Activated CD8-positive, alpha-beta memory T cell treated with anti-CD3 and anti-CD28 coated beads, Interleukin-2, amount 50 U/mL, for 1 hour (primary cell): Measurements from ENCODE around the gene WNK2.
"Not testable (repeated sequence)": the region's sequence is repeated elsewhere in the genome, so short reads cannot be mapped to it uniquely, and the experiment has no call there.

Experiments used
- DNase-seq: peaks from one replicate; pipeline ENCODE4 v3.0.0-alpha.2; 2020; ENCODE audit errors: extremely low read depth

The WNK2 gene

DNA sequence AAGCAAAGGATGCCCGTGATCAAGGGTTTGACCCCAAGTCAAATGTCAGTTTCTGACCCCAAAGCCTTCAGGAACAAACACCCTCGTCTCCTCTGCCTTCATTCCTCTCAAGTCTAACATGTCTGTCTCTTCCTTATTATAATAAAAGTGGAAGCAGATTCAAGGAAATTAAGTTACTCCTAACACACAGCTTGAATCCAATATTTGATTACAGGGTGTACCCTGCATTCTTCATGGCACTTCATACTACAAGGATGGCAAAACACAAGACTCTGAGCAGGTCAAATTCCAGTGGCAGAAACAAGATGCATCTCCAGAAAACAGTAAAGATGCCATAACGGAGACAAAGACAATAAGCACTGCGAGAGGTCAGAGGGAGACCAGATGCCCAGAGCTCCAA, 148.4 kb downstream of the WNK2 start:
- DNase-seq = no peak

DNA sequence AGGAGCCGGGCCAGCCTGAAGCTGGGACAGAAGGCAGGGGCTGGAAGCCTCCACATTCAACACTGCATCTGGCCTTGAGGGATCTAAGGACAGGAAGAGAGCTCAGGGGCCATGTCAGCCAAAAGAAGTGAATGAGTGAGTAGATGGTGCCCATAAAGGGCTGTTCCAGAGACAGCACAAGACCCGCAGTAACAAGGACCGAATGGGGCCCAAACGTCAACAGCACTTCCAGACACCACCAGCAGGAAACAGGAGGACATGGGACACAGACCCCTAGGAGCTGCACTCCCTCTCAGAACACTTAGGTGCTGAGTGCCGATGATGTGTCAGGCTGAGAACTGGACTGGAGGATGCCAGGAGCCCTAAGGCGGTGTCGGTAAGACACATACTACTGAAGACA, 152.8 kb downstream of the WNK2 start:
- no peak for DNase-seq

DNA sequence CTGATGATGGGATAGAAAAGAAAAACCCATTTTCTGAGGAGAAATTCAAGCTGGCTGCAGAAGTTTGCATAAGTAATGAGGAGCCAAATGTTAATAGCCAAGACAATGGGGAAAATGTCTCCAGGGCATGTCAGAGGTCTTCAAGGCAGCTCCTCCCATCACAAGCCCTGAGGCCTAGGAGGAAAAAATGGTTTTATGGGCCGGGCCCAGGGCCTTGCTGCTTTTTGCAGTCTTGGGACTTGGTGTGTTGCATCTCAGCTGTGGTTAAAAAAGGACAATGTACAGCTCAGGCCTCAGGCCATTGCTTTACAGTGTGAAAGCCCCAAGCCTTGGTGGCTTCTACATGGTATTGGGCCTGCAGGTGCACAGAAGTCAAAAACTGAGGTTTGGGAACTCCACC, 154.3 kb downstream of the WNK2 start:
- not testable (repeated sequence) for DNase-seq

DNA sequence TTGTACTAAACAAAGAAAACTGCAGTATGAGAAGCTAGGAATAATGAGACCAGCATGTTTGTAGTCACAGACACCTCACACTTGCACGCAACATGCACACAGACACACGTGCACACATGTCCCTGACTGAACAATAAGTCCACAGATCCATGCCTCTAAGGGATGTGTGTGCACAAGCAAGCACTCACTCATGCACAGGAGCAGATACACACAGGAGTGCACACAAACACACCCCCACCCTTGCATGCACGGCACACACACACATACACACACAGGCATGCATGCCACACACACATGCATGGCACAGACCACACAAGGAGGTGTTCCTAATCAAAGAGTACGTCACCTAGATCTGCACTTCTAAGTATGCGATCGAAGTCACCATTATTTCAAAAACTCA, 156.2 kb downstream of the WNK2 start:
- no peak for DNase-seq

DNA sequence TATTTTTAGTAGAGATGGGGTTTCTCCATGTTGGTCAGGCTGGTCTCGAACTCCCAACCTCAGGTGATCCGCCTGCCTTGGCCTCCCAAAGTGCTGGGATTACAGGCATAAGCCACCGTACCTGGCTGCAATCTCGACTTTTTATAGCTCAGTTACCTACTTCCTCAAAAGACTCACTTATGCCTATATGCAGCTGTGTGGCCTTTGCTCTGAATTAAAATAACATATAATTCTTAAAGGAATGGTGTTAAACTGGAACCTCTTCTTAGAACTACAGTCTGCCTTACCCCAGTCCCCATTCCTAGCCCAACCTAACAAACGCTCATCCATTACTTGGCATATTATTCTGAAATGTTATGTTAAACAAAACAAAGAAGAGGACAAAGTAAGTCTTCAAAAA, 157.9 kb downstream of the WNK2 start:
- DNase-seq = not testable (repeated sequence)

DNA sequence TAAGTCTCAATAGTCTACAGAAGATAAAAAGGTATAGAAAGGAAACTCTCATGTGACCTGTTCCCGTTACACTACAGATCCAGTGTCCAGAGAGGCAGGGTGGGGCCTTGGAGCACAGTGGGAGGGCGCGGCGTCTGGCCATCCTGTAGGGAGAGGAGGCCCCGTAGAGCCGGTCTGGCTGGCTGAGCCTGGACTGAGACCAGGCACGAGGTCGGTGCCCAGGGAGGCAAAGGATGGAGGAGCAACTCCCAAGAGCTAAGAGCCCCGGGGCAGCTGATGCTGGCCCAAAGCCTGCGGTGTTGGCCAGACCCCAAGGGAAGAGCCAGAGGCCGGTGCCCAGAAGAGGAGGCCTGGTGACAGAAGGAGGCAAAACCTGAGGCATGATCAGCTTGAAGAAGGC, 158.5 kb downstream of the WNK2 start:
- DNase-seq = not testable (repeated sequence)

DNA sequence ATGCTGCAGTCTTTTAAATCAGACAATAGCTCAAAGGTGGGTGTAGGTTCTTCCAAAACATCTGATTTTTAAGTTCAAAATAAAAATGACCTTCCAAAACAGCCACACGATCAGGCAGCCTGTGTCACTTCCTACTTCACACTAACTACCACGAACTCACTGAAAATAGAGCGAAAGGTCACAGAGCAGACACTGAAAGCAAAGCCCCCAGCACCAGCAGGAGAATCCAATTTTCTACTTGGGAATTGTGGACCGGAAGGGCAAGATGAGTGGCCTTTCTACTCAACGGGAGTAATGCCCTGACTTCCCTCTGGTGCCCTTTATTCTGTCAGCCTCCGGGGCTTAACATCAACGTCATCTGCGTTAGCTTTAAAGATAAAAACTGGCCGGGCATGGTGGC, 159.7 kb downstream of the WNK2 start:
- no peak for DNase-seq

DNA sequence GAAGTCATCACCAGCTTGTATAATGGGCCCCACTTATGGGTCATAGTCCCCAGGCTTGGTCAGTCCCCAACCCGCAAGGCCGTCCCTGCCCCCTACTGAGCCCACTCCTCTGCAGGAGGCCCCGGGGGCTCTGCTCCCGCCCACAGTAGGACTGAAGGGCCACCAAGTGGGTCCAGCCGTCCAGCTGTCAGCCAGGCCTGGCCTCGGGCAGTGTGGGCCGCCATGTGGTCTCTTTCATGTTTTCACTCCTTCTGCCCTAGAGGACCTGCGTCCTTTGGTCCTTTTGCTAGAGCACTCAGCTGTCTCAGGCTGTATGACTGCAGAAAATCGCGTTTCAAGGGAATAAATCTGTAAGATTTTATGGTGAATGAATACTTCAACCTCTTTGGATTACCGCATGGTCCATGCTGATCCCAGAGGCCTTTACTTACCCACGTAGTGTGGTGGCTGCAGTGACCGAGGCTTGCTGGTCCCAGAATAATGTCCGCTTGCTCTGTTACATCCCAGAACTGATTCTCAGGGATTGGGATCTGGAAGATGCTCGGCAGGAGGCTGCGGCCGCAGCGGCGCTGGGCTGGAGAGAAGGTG, 161.8 kb downstream of the WNK2 start:
- DNase-seq = no peak

DNA sequence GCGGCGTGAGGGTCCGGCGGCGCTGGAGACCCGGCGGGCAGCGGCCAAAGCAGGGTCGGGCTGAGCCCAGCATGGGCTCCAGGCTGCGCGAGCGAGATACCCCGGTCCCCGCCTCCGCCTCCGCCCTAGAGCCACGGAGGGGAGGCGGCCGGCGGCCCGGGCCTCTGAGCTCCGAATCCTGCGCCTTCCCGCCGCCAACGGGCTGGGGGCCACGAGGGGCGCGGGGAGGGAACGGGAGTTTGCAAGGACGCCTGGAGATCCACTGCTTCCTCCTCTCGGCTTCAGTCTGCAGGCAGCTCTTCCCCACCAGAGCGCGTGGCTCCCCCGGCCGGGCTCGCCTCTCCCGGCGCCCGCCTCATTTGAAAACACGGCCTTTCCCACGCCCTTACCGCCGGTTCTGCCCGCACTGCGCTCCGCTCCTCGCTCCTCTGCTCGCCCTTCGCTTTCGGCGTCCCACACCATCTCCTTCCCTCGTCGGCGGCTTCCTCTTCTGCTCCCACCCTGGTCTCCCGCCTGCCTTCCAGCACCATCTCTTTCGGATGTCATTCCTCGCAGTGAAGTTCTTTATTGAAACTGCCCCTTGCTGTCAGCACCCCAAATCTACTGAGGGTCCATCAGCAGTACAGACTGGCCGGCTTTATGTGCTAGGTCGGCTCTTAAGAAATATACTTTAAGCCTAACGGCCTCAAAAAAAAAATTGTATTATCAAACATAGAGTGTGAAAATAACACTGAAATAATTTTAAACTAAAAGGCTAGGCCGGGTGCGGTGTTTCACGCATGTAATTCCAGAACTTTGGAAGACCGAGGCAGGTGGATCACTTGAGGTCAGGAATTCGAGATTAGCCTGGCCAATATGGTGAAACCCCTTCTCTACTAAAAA, 162.5 kb downstream of the WNK2 start:
- no peak for DNase-seq

DNA sequence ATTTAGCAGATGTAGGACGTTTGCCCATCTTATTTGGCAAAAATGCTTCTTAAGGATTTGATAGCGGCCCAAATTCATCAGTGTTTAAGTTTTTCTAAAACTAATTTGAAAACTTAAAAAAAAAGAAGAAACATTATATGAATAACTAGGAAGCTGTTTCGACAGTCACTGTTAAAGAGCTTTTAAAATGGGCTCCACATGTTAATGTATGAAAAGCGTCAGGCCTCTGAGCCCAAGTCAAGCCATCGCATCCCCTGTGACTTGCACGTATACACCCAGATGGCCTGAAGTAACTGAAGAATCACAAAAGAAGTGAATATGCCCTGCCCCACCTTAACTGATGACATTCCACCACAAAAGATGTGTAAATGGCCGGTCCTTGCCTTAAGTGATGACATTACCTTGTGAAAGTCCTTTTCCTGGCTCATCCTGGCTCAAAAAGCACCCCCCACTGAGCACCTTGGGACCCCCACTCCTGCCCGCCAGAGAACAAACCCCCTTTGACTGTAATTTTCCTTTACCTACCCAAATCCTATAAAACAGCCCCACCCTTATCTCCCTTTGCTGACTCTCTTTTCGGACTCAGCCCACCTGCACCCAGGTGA, 163.5 kb downstream of the WNK2 start:
- DNase-seq = not testable (repeated sequence)

DNA sequence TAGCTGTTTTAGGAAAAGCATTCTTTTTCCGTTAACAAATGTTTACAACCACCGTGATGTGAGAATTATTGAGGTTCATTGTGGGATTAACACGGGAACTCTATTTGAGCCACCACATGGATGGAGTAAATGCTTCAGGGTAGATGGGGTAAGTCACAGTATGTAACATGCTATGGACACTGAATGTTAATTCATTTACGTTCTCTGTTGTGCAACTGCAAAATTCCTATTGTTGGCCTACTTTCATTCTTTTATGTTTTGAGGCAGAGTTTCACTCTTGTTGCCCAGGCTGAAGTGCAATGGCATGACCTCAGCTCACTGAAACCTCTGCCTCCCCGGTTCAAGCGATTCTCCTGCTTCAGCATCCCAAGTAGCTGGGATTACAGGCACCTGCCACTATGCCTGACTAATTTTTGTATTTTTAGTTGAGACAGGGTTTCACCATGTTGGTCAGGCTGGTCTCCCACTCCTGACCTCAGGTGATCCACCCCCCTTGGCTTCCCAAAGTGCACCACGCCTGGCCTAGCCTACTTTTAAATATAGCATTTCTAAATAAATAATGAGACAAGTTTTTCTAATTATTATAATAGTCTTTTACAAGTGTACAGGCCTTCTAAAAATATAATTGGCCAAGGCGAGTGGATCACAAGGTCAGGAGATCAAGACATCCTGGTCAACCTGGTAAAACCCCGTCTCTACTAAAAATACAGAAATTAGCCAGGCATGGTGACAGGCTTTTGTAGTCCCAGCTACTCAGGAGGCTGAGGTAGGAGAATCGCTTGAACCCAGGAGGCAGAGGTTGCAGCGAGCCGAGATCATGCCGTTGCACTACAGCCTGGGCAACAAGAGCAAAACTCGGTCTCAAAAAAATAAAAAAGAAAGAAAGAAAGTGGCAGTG, 169.7 kb downstream of the WNK2 start:
- not testable (repeated sequence) for DNase-seq

DNA sequence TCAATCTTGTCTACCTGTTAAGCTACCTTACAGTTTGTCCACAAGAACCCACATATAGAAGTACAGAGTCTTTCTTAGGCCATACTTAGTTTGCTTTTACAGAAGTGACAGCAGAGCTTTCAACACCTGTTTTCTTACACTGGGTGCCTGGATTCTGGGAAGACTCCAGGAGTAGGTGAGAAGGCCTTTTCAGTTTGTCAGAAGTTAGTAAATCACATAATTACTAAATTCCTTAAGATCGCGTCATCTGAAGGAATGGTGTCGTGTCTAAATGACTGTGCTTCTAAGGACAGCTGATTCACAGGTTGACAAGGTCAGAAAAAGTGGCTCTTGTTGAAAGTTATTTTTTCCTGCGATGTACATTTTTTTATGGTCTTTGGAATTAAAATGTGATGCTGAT, 170.5 kb downstream of the WNK2 start:
- no peak for DNase-seq

DNA sequence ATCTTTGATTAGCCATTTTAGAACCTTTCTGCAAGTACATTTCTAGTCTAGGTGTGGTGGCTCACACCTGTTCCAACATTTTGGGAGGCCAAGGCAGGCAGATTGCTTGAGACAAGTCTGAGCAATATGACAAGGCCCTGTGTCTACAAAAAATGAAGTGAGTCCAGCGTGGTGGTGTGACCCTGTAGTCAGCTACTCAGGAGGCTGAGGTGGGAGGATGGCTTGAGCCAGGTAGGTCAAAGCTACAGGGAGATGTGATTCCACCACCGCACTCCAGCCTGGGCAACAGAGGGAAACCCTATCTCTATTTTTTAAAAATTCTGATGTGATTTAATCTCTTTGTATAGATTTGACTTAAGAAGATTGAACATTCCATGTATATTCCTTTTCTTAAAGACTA, 171.9 kb downstream of the WNK2 start:
- no peak for DNase-seq

DNA sequence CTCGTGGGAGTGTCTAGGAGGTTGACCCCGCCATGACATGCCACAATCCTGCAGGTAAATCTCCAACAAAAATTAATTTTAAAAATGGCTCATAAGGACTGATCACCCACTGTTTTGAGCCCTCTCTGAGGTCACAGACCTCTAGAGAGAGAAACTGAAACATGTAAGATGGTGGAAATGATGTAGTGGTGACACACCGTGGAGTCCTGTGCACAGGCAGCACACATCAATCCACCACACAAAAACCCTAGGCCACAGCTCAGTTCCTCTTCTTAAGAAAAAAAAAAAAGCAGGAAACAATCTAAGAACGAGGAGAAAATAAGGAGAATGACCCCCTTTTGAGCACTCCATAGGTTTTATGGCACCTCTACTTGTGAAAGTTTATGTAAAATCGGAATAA, 173.7 kb downstream of the WNK2 start:
- no peak for DNase-seq

DNA sequence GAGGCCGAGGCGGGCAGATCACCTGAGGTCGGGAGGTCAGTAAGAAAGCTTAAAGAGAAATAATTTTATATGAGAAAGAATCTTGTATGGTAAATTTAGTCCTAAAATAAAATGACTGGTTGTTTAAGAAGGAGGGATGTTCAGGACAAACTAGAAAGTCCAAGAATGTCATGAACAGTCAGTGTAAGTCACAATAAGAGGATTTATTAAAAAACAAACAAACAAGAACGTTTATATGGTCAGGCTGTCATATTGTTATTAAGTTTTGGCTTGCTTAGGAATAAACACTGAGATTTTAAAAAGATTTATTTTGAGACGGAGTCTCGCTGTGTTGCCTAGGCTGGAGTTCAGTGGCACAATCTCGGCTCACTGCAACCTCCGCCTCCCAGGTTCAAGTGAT, 176.0 kb downstream of the WNK2 start:
- not testable (repeated sequence) for DNase-seq

DNA sequence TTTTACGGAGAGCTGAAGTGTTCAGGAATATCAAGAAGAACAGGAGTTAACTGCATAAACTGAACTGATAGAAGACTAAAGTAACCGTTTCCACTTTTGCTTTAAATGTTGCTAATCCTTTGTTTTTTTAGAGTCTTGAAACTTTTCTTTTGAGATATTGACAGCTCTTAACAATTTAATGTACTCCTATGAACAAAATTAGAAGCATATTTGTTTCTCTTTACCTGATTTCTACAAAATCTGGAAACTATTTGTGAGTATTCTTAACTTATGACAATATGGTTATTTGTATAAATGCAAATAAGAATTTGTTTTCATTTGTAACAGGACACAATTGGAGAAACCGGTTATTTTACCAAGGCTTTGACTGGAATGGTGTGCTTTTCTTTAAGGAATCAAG, 178.1 kb downstream of the WNK2 start:
- no peak for DNase-seq

DNA sequence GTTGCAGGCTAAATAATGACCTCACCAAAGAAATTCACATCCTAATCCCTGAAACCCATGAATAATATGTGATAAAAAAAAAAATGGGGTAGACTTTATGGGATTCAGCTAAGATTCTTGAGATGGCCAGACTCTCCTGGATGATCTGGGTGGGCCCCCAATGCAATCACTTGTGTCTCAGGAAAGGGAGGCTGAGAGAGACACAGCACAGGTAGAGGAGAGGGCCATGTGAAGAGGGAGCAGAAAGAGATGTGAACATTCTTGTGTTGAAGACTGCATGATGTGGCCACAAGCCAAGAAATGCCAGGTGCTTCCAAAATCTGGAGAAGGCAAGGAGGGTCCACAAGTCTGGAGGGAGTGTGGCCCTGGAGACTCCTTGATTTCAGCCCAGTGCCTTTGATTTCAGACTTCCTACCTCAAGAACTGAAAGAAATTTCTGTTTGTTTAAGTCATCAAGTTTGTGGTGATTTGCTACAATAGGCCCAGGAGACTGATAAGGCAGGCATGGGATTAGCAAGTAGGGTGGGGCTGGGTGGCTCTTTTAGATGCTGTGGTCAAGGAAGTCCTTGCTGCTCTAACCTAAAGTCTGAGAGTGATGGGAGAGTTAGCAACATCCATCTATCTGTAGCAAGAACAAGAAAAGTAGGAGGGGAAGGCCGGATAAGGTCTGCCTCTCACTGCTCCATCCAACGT, 180.9 kb downstream of the WNK2 start:
- DNase-seq = no peak

DNA sequence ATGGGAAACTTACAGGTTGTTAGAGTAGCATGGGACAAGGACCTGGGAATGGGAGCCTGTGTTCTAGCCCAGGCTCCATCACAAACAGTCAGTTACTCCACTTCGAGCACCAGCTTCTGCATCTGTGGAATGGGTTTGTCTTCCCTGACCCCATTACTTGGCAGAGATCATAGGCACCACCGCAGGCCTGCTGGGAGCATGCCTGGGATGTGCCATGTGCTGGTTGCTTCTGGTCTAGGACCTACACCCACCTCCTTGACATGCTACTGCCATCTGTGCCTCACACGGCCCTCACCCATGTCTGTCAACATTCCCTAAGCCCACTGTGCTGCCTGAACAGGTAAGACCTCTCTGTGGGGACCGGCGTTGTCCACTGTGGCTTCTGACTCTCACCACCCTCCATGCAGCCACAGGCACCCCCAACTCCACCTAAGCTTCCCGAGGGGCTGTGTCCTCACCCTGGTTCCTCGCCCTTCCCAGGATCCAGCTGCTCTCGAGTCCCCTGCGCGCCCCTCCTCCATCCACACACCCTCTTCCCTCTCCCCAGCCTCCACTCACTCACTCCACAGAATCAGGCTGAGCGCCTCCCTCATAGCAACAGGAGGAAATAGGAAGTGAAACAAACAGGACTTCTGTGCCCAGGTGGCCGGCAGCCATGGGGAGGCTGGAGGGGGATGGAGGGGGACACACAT, 181.6 kb downstream of the WNK2 start:
- no peak for DNase-seq

DNA sequence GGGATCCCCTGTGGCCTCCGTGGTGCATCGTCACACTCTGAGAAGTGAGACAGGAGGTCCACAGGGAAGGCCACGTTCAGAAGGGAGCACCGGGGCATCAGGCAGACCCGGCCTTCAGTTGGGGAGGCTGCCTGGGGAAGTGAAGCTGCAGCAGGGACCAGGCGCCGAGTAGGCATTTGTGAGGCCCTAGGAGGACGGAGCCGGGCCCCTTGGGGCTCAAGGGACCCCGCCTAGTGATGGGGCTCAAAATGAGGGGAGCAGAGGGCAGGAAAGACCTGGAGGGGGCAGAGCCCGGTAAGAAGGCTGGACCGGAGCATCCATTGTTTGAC, 182.1 kb downstream of the WNK2 start:
- DNase-seq = no peak

DNA sequence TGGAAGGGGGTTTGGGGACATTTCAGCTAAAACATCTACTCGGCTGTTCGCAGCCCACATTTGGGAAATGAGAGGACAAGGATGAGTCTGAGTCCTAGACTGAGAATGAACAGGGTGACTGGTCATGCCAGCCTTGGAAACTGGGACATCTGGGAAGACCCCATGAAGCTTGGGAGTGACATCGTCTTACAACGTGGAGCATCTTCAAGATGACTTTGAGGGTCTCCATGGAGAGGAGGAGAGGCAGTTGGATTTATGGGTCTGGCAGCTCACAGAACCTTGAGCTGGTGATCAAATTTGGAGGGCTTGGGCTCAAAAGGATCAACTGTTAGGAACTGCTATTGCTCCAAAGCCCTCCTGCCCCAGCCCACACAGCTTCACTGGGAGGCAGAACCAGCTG, 182.5 kb downstream of the WNK2 start:
- DNase-seq = not testable (repeated sequence)

DNA sequence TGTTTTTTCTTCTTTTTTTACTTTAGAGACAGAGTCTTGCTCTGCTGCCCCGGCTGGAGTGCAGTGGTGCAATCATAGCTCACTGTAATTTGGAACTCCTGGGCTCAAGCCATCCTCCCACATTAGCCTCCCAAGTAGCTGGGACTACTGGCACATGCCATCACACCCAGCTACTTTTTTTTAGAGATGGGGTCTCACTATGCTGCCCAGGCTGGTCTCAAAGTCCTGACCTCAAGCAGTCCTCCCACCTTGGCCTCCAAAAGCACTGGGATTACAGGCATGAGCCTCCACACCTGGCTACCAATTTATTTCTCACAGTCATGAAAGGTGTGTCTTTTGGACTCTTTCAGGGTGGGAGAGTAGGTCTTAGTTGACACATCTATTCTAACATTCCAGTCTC, 184.5 kb downstream of the WNK2 start:
- DNase-seq = no peak
